Activated naive CD4-positive, alpha-beta T cell (primary cell): ENCODE results near the gene CALHM2.
"Not testable (repeated sequence)": the region's sequence is repeated elsewhere in the genome, so short reads cannot be mapped to it uniquely, and the experiment has no call there.

Source experiments
- DNase-seq, 4 experiments: peaks; one replicate each; lab custom pipeline; 2025; lab: John Stamatoyannopoulos, UW

The CALHM2 gene

DNA sequence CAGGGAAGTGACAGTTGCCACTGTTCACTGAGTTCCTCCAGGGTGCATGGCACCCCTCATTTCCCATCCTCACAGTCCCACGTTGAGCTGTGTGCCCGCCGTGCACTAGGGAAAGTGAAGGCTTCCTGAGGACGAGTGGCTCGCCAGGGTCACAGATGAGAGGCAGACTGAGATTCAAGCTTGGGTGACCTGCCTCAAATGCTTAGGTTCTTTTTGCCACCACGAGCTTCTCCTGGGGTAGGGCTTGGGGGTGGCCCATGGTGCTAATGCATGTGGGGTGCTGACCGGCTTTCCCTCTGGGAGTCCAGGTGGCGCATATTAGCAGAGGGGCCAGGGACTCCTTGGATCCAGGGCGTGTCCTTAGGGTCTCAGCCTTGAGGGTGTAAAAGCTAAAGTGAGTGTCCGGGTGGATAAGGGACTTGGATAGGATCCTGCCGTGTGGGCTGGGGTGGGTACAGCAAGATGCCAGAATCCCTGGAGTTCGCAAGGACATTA, 1.9 kb downstream of the CALHM2 start:
- DNase-seq, result no peak

DNA sequence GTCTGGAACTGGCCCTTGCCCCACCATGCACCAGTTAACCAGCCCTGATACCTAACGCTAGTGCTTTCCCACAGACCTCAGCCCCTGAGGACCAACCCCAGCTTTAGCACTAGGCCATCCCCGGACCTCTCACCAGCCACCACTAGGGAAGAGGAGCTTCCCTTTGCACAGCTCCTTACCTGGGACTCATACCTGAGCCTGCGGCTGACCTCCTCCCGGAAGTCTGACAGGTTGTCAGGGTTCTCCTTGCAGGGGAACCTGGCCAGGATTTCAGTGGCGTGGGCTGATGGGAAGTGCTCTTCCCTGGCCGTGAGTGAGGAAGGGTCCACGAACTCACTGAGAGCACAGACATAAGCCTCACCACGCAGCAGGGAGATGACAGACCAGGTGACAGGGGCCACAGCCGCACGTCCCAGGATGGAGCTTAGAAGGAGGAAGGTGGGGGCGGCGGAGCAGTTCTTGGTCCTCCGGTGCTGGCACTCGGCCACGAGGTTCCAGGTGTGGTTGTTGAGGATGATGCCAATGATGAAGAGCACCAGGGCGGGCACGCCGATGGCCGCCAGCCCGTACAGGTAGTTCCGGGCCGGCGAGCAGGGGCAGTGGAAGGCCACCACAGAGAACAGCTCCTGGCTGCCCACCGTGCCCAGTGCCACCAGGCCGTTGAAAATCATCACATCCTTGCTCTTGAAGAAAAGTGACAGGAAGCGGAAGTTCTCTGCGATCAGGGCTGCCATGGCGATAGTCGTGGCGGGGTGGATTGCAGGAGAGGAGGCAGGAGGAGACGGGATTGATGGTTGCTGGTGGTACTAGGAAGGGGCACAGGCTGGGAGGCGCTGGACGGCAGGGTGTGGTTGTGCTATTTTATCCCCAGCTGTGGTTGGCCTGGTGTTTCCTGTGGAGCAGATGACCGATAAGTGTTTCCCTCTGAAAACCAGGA, 2.7 kb downstream of the CALHM2 start:
- DNase-seq, result no peak

DNA sequence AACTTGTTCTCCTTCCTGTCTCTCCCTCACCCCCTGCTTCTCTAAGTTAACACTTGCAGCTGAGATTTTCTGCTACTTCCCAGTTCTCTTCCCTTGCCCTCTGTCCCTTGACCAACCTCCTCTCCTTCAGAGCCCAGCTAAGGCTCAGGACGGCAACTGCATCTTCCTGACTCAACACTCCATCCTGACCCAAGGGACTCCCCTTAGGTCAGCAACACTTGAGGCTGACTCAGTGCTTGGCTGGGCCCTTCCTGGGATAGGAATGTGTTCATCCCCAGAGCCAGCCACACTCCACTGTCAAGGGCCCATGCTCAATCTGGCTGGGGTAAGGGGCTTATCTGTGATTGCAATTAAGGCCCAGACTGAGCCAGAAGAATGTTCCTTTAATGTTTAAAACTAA, 3.4 kb downstream of the CALHM2 start:
- DNase-seq, result no peak

DNA sequence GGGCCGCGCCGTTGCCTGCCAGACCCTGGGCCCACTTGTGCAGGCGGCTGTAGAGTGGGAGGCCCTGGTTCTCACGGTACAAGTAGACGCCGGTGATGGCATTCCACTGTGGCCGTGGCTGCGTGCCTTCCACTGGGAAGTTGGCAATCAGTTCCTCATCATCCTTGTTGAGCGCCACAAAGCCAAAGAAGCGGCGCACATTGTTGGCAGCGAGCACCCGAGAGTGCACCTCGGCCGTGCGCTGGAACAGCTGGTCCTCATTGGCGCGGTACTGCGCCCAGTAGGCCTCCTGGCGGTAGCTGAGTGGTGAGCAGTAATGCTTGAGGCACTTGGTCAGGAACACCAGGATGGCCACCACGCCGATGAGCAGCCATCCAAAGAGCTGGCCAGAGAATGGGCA, 5.0 kb downstream of the CALHM2 start:
- DNase-seq, result no peak

DNA sequence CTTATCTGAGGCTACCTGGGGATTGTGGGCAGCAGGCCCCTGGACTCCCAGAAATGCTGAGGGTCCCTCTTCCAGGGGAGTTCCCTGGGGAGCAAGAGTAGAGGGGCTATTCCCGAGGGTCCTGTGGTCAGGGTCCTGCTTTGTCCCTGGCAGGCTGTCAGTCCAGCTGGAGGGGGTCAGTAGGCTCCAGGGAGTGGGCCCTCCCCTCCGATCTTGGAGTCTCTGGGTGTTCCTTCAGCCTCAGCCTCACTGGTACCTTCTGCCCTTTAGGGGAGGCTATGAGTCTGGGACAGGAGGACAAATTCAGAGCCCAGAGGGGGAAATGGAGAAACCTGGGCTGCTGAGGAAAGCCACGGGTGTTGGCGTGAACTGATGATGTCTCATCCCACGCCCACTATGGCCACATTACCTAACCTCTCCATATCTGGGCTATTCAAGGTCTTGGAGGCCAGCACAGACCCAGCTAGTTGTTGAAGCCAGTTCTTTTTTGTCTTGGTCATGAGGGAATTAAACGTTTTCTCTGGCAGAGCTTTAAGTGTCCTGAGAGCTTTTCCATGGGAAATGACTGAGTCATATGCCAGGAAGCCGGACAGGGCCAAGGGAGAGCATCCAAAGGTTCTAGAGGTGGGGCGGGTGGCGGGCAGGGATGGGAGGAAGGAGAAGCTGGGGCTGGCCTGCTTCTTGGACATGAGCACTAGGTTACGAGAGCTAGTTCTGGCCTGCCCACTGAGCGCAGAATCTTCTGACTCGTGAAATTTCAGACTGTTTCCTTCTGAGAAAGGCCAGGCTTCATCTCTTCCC, 6.2 kb downstream of the CALHM2 start:
- no peak for DNase-seq

DNA sequence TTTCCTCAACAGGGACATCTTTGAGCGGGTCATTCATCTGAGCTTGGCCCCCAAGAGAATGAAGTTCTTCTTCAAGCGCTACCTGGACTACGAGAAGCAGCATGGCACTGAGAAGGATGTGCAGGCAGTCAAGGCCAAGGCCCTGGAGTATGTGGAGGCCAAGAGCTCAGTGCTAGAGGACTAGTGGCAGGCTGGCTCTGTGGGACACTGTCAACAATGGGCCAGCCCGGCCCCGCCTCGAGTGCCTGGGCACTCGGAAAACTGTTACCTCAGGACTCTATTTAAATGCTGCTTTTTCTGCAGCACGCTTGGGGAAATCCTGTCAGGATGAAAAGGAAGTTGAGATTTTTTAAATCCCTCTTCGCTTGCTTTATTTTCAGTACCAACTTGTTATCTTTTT, 6.8 kb downstream of the CALHM2 start:
- no peak for DNase-seq

DNA sequence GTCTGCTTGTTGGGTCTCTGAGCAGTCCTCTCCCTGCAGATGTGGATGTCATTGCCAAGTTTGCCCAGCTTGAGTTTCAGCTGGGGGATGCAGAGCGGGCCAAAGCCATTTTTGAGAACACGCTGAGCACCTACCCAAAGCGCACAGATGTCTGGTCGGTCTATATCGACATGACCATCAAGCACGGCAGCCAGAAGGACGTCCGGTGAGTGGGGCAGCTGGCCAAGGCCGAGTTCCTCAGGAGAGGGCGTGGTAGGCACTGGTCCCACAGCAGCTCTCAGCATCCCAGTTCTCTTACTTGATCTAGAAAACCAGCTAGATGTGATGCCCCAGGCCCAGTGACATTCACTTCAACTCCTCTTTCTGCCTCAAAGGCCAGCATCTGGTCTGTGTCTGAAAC, 7.7 kb downstream of the CALHM2 start:
- no peak for DNase-seq

DNA sequence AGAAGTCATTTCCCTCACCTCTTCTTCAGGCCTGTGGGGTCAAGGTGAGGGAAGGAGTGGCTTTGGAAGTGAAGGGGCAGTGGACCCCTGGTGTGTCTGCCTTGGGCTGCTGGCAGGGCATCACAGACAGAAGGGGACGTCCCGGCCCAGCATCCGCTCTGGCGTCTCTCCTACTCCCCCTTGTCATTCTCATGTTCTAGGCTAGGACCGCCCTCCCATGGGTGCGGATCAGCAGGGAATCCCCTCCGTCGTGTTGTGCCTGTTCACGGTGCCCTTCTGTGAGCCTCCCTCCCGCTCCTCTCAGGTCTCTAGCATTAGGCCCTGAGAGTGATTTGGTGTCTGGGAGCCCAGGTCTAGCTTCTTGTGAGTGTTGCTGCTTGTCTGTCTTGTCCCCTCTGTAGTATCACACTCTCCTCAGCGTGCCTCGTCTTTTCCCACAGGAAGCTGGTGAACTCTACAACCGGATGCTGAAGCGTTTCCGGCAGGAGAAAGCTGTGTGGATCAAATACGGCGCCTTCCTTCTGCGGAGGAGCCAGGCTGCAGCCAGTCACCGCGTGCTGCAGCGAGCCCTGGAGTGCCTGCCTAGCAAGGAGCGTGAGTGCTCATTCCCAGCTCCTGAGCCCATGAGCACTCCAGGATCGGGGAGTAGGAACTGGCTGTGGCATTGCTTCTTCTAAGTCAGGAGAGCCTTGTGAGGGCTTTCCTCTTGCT, 8.5 kb downstream of the CALHM2 start:
- DNase-seq, result no peak

DNA sequence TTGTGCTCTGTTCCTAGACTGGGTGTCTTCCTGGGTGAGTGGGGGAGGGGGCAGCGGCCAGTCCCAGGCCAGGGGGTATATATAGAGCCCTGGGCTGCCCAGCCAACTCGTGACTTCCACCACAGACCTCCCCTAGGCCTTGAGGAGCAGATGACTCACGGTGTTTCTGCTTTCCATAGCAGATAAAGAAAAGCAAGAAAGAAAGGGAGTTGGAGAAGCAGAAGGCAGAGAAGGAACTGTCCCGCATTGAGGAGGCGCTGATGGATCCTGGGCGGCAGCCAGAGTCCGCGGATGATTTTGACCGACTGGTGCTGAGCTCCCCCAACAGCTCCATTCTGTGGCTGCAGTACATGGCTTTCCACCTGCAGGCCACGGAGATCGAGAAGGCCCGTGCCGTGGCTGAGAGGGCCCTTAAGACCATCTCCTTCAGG, 10.1 kb downstream of the CALHM2 start:
- no peak for DNase-seq

DNA sequence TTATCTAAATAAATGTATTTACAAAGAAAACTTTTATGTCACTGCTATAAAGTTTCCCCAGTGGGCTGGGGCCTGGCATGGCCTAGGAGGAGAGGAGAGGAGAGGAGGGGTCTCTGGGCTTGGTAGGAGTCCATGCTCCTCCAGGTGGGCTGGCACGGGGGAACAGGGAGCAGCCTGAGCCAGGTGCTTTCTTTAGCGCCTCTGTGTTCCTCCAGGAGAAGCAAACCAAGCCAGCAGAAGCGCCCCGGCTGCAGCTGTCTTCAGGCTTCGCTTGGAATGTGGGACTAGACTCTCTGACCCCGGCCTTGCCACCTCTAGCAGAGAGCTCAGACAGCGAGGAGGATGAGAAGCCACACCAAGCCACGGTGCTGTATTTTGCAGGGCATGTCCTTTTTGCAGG, 10.6 kb downstream of the CALHM2 start:
- no peak for DNase-seq

DNA sequence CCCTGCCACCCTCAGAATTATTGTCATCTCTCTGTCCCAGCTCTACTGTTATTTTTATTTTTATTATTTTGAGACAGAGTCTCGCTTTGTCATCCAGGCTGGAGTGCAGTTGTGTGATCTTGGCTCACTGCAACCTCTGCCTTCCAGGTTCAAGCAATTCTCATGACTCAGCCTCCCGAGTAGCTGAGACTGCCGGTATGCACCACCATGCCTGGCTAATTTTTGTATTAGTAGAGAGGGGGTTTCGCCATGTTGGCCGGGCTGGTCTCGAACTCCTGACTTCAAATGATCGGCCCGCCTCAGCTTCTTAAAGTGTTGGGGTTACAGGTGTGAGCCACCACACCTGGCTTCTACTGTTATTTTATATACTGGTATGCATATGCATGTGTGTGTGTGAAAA, 11.0 kb downstream of the CALHM2 start:
- no peak for DNase-seq

DNA sequence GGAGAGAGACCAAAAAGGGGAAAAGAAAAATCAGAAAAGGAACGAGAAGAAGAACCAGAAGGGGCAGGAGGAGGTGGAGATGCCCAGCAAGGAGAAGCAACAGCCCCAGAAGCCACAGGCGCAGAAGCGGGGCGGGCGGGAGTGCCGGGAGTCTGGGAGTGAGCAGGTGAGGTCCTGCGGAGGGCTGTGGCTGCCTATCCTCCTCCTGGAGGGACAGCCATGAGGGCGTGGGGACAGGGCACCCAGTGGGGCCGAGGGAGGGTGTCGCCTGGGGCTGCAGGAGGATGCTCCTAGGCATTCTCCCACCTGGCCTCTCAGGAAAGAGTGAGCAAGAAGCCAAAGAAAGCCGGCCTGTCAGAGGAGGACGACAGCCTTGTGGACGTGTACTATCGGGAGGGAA, 11.8 kb downstream of the CALHM2 start:
- no peak for DNase-seq

DNA sequence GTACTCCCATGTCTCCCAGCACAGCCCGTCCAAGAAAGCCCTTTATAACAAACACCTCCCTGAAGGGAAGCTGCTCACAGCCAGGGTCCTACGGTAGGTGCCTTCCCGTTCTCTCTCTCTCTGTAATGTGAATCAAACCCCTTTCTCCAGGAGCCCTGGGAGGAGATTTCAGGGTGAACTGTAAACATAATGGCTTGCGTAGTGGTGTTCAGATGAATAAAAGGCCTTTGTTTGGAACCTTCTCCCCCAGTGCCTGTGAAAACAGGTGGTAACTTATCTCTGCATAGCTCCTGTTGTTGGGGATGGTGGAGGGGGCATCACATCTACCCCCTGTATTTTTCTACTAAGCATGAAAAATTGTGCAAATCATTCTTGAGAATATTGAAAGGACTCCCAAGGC, 12.4 kb downstream of the CALHM2 start:
- DNase-seq, result no peak

DNA sequence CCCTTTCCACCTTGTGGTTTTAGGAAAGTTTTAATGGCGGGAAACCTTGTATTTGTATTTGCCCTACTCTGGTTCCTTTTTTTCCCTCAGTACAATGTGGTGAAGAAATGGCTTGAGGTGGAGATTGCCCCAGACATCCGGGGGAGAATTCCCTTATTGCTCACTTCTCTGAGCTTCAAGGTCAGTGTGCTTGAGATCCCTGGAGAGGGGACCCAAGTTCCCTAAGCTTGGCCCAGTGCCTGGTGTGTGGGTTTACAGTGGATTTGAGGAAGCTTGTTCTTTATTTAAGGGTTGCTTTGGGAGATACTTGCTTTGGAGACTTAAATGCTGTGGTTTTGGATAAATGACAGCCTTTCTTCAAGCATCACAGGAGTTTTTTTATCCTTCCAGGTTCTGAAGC, 18.3 kb downstream of the CALHM2 start:
- no peak for DNase-seq

DNA sequence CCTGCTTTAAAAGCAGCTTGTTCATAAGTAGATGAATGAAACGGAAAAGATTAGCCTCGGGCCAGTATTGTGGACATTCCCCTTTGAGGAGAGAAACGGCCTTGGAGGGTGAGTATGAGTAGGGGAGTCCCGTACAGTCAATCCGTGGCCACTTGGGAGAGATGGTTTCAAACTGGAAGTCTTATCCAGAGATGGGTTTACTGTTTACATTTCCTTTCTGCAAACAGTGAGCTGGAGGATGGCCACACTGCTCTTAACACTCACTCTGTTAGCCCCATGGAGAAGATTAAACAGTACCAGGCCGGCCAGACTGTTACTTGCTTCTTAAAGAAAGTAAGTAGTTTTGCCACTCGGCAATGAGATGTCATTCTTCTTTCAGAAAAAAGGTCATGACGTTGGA, 20.3 kb downstream of the CALHM2 start:
- DNase-seq, result no peak

DNA sequence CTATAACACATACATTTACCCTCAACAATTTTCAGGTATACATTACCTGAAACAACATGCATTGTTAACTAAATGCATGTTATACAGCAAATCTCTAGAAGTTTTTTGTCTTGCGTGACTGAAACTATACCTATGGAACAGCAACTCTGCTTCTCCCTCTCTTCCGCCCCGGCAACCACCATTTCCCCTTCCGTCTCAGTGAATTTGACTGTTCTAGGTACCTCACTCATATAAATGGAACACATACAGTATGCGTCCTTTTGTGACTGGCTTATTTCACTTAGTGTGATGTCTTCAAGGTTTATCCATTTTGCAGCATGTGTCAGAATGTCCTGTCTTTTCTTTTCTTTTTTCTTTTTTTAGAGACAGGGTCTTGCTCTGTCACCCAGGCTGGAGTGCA, 22.5 kb downstream of the CALHM2 start:
- DNase-seq, result peak in 1 of 4 experiments; percentile 10

DNA sequence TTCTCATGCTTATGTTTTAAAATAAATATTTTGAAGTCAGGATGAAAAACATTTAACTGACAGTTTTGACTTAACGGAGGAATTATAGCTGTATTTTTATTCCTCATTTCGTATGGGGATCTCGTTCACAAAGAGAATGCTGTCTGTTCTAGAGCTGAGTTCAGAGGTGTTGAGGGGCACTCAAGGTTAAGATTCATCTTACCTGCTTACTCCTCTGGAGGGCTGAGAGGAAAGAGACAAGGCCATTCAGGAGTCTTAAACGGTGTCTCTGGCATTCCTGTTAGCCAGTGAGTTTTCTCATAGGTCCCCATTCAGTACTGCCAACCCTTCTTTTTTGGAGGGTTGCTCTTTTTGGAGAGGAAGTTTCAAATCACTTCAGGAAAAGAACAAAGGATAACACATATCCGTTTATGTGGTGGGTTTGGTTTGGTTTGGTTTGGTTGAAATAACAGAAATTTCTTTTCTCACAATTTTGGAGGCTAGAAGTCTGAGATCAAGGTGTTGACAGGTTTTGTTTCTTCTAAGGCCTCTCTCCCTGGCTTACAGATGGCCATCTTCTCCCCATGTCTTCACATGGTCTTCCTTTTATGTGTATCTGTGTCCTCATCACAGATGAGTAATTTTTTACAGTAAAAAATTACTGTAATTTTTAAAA, 23.1 kb downstream of the CALHM2 start:
- no peak for DNase-seq

DNA sequence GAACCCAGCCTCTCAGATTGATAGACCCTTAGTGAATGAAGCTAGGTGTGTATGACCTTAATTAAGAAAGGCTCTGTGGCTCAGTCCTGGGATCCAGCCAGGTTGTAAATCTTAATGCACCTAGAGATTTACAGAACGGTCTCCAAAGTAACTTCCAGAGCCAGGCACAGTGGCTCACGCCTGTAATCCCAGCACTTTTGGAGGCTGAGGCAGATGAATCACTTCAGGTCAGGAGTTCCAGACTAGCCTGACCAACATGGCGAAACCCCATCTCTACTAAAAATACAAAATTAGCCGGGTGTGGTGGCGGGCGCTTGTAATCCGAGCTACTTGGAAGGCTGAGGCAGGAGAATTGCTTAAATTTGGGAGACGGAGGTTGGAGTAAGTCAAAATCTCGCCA, 24.3 kb downstream of the CALHM2 start:
- no peak for DNase-seq

DNA sequence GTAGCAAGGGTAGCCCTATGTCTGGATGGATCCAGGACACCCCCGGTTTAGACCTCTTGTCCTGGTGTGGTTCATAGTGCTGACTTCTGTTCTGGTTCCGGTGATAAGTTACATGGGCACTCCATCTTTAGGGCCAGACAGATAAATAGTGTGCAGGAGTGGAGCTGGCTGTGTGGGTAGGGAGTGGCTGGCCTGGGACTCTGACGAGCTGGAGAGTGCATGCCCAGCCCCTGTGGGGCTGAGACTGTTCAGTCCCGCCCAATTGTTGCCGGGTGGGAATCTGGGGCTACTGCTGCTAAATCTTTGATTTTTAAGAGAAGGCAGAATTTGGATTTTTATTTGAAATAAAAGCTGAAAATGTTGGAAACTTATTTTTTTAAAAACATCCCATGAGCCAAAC, 28.4 kb downstream of the CALHM2 start:
- no peak for DNase-seq

DNA sequence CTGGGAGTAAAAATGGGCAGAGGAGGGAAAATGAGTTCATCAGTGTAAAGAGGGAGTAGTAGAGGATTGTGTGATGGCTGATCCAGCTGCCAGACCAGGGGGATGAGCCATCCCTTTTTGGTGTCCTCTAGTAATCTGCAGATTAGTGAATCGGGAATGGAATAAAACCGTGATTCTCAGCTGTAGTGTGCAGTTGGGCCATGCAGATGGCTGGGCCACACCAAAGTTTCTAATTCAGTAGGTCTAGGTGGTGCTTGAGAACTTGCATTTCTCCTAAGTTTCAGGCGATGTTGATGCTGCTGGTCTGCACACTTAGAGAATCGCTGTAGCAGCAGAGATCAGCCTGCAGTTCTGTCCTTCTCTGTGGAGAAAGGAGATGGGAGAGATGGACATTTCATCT, 33.1 kb downstream of the CALHM2 start:
- no peak for DNase-seq

DNA sequence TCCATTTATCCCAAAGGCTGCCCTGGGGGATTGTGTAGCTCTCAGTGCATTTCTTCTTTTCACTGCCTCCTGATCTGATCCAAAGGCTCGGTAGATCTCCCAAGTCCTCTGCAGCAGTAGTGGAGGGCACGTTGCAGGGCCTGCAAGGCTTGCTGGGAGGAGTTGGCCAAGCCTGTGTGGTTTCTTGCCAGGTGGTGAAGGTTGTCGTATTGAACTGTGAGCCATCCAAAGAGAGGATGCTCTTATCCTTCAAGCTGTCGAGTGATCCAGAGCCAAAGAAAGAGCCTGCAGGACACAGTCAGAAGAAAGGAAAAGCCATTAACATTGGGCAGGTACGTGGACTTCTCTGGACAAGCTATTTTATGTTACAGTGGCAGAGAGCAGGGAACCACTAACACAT, 34.6 kb downstream of the CALHM2 start:
- DNase-seq, result no peak

DNA sequence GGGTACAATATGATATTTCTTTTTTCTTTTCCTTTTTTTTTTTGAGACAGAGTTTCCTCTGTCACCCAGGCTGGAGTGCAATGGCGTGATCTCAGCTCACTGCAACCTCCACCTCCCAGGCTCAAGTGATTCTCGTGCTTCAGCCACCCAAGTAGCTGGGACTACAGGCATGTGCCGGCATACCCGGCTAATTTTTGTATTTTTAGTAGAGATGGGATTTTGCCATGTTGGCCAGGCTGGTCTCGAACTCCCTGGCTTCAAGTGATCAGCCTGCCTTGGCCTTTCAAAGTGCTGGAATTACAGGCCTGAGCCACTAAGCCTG, 35.1 kb downstream of the CALHM2 start:
- DNase-seq, result not testable (repeated sequence)
